Activated naive CD8-positive, alpha-beta T cell treated with anti-CD3 and anti-CD28 coated beads, Interleukin-2, amount 10 ng/mL, durations not matched to agents 7 days and 5 days (primary cell): ENCODE measurements around the gene TDO2. TPM values are rescaled to one million over a fixed set of nuclear protein-coding genes. Genes with fewer than 3 reads are reported as not detected.

Experiments
- ATAC-seq: fragments of 150-1000 bp; cut with Tn5 transposase; one replicate; pipeline ENCODE4 v1.10.0; 2021; ENCODE audit warnings: low read depth, moderate library complexity
- POLR2A ChIA-PET: fragments of 350-600 bp; sonication (Branson Sonifier 250); formaldehyde crosslinking; loops from one replicate; lab custom pipeline; 2021; ENCODE audit warnings: antibody characterized with exemption; lab: Charles Lee
- DNase-seq: peaks from one replicate; pipeline ENCODE4 v3.0.0; 2021
- H3K27ac Mint-ChIP-seq: one replicate; pipeline ENCODE4 v1.8.0; 2022; ENCODE audit warnings: mild to moderate bottlenecking, mixed read lengths
- H3K27me3 Mint-ChIP-seq: one replicate; pipeline ENCODE4 v1.8.0; 2022; ENCODE audit warnings: mild to moderate bottlenecking, moderate library complexity, mixed read lengths
- H3K36me3 Mint-ChIP-seq: one replicate; pipeline ENCODE4 v1.8.0; 2021; ENCODE audit warnings: mild to moderate bottlenecking, mixed read lengths
- H3K4me1 Mint-ChIP-seq: one replicate; pipeline ENCODE4 v1.8.0; 2021; ENCODE audit warnings: mixed read lengths
- H3K4me3 Mint-ChIP-seq: one replicate; pipeline ENCODE4 v1.8.0; 2022; ENCODE audit warnings: mild to moderate bottlenecking, moderate library complexity, mixed read lengths
- H3K9me3 Mint-ChIP-seq: one replicate; pipeline ENCODE4 v1.8.0; 2021; ENCODE audit warnings: mixed read lengths
- total RNA-seq, 2 experiments: library from RNA; stranded (reverse); gene quantifications; one replicate each; pipeline ENCODE4 v1.2.3, GENCODE V29; 2021

The TDO2 gene
- total RNA-seq, 2 experiments from 2014 or later = not detected

DNA sequence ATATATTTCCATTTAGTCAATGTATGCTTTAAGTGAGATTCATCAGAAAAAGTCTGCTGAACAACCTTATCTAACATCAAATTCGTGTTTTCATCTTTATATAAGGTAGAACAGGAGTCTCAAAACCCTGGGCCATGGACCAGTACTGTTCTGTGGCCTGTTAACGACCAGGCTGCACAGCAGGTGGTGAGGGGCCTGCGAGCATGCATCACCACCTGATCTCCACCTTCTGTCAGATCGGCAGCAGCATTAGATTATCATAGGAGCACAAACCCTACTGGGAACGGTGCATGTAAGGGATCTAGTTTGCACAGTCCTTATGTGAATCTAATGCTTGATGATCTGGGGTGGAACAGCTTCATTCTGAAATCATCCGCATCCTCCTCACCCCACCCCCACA is 47.0 kb downstream of the TDO2 start:
- Mint-ChIP-seq H3K4me3 (no peak overlapping the region), H3K27ac (no peak overlapping the region), H3K4me1 (peaks cover 8% of the 10 kb centered on the region), H3K36me3 (no peaks in the 10 kb centered on the region), H3K27me3 (no peaks in the 10 kb centered on the region), H3K9me3 (no peaks in the 10 kb centered on the region)
- no peak for ATAC-seq
- DNase-seq = no peak
- POLR2A ChIA-PET = no interaction called here

- peaks cover 5% of the 10 kb centered on the region for H3K27me3 Mint-ChIP-seq
- ATAC-seq = no peak
- H3K27ac Mint-ChIP-seq = no peak overlapping the region
- no peaks in the 10 kb centered on the region for H3K9me3 Mint-ChIP-seq
- H3K4me3 Mint-ChIP-seq = no peak overlapping the region
- H3K36me3 Mint-ChIP-seq = no peaks in the 10 kb centered on the region
- DNase-seq = no peak
- POLR2A ChIA-PET = interaction anchor here (0.9 to 1.6 kb wide), 2 partner anchors 142 to 576 kb away, joined by 3 to 21 read pairs; partner anchors contain the start of gene MAP9
- peaks cover 8% of the 10 kb centered on the region for H3K4me1 Mint-ChIP-seq
Observed at GRCh38 chr4:155952501-155952901, 49.0 kb downstream of the TDO2 start.

DNA sequence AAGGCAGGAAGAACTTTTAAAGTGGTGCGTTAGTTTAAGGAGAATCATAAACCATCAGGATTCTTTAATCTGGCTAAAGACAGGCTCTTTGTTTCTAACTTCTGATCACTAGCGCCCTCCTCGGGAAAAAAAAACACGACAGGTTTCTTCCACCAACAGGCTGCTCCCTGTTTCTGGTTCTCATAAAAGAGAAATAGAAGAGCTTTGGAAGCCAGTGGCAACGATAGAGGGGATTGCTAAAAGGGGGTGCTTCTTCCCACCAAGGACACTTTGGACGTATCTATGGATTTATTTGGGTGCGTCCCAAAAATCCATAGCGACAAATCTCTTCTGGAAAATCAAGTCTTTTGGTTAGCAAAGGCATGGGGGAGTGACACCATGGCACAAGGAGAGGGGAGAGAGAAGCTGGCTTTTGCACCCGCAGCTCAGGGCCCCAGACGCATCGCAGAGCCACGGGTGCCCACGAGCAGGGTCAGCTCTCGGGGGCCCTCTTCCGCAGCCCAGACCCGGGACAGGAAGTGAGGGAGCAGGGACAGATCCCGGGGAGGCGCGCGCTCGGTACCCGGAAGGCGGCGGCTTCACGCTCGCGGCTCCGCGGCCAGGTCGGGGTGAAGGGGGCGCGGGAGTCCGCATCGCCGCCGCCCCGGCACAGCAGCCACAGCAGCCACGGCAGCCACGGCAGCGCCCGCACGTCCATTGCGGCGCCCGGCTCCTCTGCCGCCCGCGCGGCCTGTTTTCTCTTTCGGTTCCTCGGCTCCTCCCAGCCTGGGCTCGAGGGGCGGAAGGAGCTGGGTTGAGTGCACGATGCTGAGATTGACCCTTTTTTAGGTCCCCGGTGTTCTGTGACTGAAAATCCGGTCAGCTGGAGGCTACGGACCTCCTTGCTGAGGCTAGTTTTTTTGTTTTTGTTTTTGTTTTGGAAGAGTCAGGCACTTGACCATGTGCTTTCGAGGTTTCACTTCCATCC is 49.9 kb downstream of the TDO2 start, which contains the start of gene CTSO:
Gene CTSO, minus strand, starts transcription at position 716 of the 967 bp plus-strand sequence. Its CDS starts 19 bp downstream, at position 697.
- Mint-ChIP-seq H3K4me1 (peaks cover 7% of the 10 kb centered on the region), H3K9me3 (no peaks in the 10 kb centered on the region), H3K4me3 (peak within 1 kb of the TSS; percentile 98), H3K36me3 (no peaks in the 10 kb centered on the region), H3K27ac (peak within 1 kb of the TSS; percentile 100), H3K27me3 (peaks cover 5% of the 10 kb centered on the region)
- ATAC-seq (peak; percentile 94), DNase-seq (peak; percentile 82)
- POLR2A ChIA-PET = interaction anchor here (1.3 to 1.6 kb wide), 2 partner anchors 143 to 157 kb away, joined by 3 to 21 read pairs; no protein-coding TSS in a partner anchor

DNA sequence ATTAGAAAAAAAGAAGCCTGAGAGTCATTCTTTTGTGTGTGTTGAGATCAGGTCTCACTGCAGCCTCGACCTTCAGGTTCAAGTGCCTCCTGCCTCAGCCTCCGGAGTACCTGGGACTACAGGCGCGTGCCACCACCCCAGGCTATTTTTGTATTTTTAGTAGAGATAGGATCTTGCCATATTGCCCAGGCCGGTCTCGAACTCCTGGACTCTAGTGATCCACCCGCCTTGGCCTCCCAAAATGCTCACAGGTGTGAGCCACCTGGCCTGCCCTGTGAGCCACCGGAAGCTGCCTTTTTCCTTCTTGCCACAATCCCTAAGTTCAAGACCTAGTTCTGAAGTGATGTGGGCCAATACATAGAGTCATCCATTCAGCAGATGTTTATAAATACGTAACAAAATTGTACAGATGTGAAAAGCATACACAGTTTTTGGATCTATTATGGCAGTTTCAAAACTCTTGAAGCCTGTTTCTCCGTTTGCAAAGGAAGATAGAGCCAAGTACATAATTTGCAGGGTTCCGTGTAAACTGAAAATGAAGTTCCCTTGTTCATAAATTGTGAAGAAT is 50.7 kb downstream of the TDO2 start:
- ATAC-seq = peak; percentile 5
- Mint-ChIP-seq H3K4me1 (peaks cover 4% of the 10 kb centered on the region), H3K36me3 (no peaks in the 10 kb centered on the region), H3K9me3 (no peaks in the 10 kb centered on the region), H3K27me3 (peaks cover 5% of the 10 kb centered on the region), H3K27ac (peak overlapping the region; percentile 100), H3K4me3 (peak overlapping the region; percentile 98)
- DNase-seq = peak; percentile 22
- POLR2A ChIA-PET = interaction anchor here (1.3 to 1.6 kb wide), 2 partner anchors 144 to 158 kb away, joined by 3 to 21 read pairs; no protein-coding TSS in a partner anchor

DNA sequence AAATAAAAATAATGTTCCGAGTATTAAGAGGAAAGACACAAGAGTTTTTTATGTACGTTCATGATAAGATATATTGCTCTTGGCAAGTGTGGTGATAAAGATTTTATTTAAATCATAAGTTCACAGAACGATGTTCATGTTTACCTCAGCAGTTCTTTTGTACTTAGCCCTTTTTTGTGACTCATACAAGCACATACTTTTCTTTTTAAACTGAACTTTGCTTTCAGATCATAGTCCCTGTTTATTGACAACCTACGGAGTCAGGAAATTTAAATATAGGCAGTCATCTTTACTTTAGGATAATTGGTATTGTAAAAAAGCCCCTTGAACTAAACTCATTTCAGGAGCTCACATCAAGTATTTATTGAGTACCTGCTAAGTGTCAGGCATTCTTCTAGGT is 51.4 kb downstream of the TDO2 start:
- no peaks in the 10 kb centered on the region for H3K36me3 Mint-ChIP-seq
- ATAC-seq = no peak
- H3K4me3 Mint-ChIP-seq = no peak overlapping the region
- DNase-seq = no peak
- no peaks in the 10 kb centered on the region for H3K9me3 Mint-ChIP-seq
- H3K27ac Mint-ChIP-seq = no peak overlapping the region
- POLR2A ChIA-PET = no interaction called here
- peaks cover 4% of the 10 kb centered on the region for H3K4me1 Mint-ChIP-seq
- H3K27me3 Mint-ChIP-seq = peaks cover 5% of the 10 kb centered on the region

GRCh38 chr4:155956461-155956860 is 53.0 kb downstream of the TDO2 start:
- DNase-seq (no peak), ATAC-seq (no peak)
- Mint-ChIP-seq H3K27ac (no peak overlapping the region), H3K9me3 (no peaks in the 10 kb centered on the region), H3K27me3 (peaks cover 5% of the 10 kb centered on the region), H3K4me1 (peaks cover 4% of the 10 kb centered on the region), H3K36me3 (no peaks in the 10 kb centered on the region), H3K4me3 (no peak overlapping the region)
- POLR2A ChIA-PET = no interaction called here

GRCh38 chr4:155959417-155959816 is 55.9 kb downstream of the TDO2 start:
- Mint-ChIP-seq H3K4me3 (no peak overlapping the region), H3K9me3 (no peaks in the 10 kb centered on the region), H3K4me1 (peaks cover 4% of the 10 kb centered on the region), H3K27ac (no peak overlapping the region), H3K27me3 (peaks cover 5% of the 10 kb centered on the region), H3K36me3 (no peaks in the 10 kb centered on the region)
- POLR2A ChIA-PET = no interaction called here
- DNase-seq (no peak), ATAC-seq (no peak)

DNA sequence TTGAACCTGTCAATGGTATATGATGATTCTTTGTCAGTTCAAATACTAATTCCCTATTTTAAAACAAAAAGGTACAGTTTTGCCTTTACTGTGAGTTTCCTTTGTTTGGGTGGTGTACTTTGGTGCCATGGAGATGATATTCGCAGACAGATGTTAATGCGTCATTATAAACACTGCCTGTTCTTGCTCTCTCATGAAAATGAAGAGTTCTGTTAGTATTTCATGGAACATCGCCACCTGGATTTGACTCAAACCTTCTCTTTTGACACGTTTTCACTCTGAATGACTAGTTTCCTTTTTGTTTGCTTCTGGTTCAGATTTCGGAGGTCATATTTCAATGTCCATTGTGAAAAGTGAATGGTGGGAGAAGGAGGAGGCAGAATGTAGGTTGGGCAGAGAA is 57.0 kb downstream of the TDO2 start:
- Mint-ChIP-seq H3K9me3 (no peaks in the 10 kb centered on the region), H3K4me1 (peaks cover 4% of the 10 kb centered on the region), H3K27me3 (peaks cover 8% of the 10 kb centered on the region), H3K4me3 (no peak overlapping the region), H3K36me3 (no peaks in the 10 kb centered on the region), H3K27ac (no peak overlapping the region)
- DNase-seq (no peak), ATAC-seq (no peak)
- POLR2A ChIA-PET = no interaction called here

GRCh38 chr4:155961575-155961974 is 58.1 kb downstream of the TDO2 start:
- Mint-ChIP-seq H3K27me3 (peaks cover 4% of the 10 kb centered on the region), H3K4me1 (peaks cover 4% of the 10 kb centered on the region), H3K36me3 (no peaks in the 10 kb centered on the region), H3K27ac (no peak overlapping the region), H3K9me3 (no peaks in the 10 kb centered on the region), H3K4me3 (no peak overlapping the region)
- POLR2A ChIA-PET = no interaction called here
- no peak for DNase-seq
- no peak for ATAC-seq

- Mint-ChIP-seq H3K9me3 (no peaks in the 10 kb centered on the region), H3K27ac (no peak overlapping the region), H3K27me3 (peaks cover 5% of the 10 kb centered on the region), H3K4me1 (peaks cover 4% of the 10 kb centered on the region), H3K36me3 (no peaks in the 10 kb centered on the region), H3K4me3 (no peak overlapping the region)
- no peak for ATAC-seq
- DNase-seq = no peak
- POLR2A ChIA-PET = no interaction called here
Observed at GRCh38 chr4:155962767-155963166, 59.3 kb downstream of the TDO2 start.

DNA sequence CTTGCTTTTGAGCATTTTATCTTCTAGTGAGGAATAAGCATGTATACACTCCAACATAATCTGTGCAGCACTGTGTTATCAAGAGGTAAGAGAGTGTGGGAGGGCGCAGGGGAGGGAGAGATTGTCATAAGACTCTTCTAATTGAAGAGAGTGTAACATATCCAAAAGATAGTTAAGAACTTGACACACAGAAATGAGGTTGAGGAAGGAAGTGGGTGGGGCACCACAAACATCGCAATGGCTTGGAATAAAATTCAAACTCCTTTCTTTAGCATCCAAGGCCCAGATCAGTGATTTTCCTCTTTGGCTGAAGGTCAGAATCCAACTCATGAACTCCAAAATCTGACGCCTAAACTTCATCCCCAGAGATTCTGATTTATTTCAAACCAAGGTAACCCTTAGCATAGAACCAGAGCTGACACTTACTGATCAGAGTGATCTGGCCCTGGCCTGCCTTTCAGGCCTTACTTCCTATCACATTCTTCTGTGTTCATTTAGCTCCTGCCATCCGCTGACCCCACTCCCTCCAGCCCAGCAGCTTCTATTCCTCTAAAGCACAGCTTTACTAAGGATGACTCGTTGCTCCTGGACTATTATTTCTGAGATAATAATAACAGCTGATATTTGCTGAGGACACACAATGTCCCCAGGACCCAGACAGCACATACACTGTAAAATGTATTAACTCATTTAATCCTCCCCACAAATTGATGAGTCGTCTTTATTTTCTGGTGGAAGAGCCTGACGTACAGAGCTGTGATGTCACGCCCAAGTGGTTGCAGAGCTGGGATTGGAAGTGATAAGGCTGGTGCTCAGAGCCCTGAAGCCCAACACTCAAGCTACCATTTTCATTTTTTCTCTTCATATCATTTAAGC is 60.8 kb downstream of the TDO2 start:
- H3K4me3 Mint-ChIP-seq = no peak overlapping the region
- H3K9me3 Mint-ChIP-seq = no peaks in the 10 kb centered on the region
- H3K27ac Mint-ChIP-seq = no peak overlapping the region
- POLR2A ChIA-PET = no interaction called here
- no peak for DNase-seq
- H3K27me3 Mint-ChIP-seq = peaks cover 9% of the 10 kb centered on the region
- ATAC-seq = no peak
- no peaks in the 10 kb centered on the region for H3K36me3 Mint-ChIP-seq
- peaks cover 4% of the 10 kb centered on the region for H3K4me1 Mint-ChIP-seq

DNA sequence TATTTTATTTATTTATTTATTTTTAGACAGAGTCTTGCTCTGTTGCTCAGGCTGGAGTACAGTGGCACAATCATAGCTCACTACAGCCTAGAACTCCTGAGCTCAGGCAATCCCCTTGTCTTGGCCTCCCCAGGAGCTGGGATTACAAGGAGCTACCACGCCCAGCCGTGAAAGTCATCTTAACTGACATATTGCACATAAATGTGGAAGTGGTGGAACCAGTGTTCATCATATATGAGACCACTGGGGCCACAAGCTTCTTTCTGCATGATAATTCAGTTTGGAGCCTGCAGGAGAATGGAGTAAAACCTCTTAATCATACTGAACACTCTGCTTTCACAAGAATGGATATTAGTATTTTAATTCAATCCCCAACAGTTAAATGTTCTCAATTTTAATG is 62.7 kb downstream of the TDO2 start:
- no peak overlapping the region for H3K27ac Mint-ChIP-seq
- peaks cover 4% of the 10 kb centered on the region for H3K4me1 Mint-ChIP-seq
- no peaks in the 10 kb centered on the region for H3K36me3 Mint-ChIP-seq
- ATAC-seq (no peak), DNase-seq (no peak)
- H3K27me3 Mint-ChIP-seq = peaks cover 9% of the 10 kb centered on the region
- POLR2A ChIA-PET = no interaction called here
- no peak overlapping the region for H3K4me3 Mint-ChIP-seq
- H3K9me3 Mint-ChIP-seq = no peaks in the 10 kb centered on the region
